Gastrocnemius medialis (tissue), 4 donors: ENCODE data around the gene IFNG. TPM values are rescaled to one million over a fixed set of nuclear protein-coding genes. Genes with fewer than 3 reads are reported as not detected.

Experiments used
- ATAC-seq, 2 donors: fragments of 150-250 bp; one replicate each; pipeline ENCODE4 v1.9.1; 2016
- DNase-seq, 2 donors: peaks; one replicate each; pipeline ENCODE4 v3.0.0-alpha.2; 2019
- H3K27ac ChIP-seq, 4 donors: fragments of 200-600 bp; sonication (generic); 1 replicate in 1 of 4; 2 replicates in 3 of 4; pipeline ENCODE4 v1.5.1; 2016 to 2018; ENCODE audit warnings: mild to moderate bottlenecking in 2 of 4, moderate library complexity in 1 of 4
- H3K27me3 ChIP-seq, 3 donors: fragments of 200-600 bp; sonication (generic) in 2 of 3; 1 replicate in 1 of 3; 2 replicates in 2 of 3; pipeline versions ENCODE4 v1.5.1 to v1.6.0; 2016 to 2019; ENCODE audit warnings: mild to moderate bottlenecking in 1 of 3, moderate library complexity in 1 of 3
- H3K36me3 ChIP-seq, 2 donors: fragments of 200-600 bp; sonication (generic) in 1 of 2; one replicate each; pipeline ENCODE4 v1.5.1; 2017 to 2018
- H3K4me1 ChIP-seq, 2 donors: fragments of 200-600 bp; sonication (generic) in 1 of 2; one replicate each; pipeline ENCODE4 v1.5.1; 2016 to 2017; ENCODE audit warnings: mild to moderate bottlenecking in 2 of 2
- H3K4me3 ChIP-seq, 4 donors: fragments of 200-600 bp; sonication (generic) in 3 of 4; 1 replicate in 1 of 4; 2 replicates in 3 of 4; pipeline ENCODE4 v1.5.1; 2016 to 2019; ENCODE audit warnings: mild to moderate bottlenecking in 2 of 4
- H3K9me3 ChIP-seq, 3 donors: fragments of 200-600 bp; sonication (generic) in 2 of 3; 1 replicate in 1 of 3; 2 replicates in 2 of 3; pipeline ENCODE4 v1.5.1; 2016 to 2019
- POLR2A ChIP-seq, 2 donors: fragments of 450-650 bp; IDR thresholded peaks; one replicate each; pipeline ENCODE4 v1.6.1; 2017; ENCODE audit warnings: antibody characterized with exemption in 2 of 2, mild to moderate bottlenecking in 2 of 2, moderate library complexity in 2 of 2
- in situ Hi-C, 4 donors: fragments of 200-750 bp; cut with MboI; loops; one replicate each; pipeline versions ENCODE4 v1.15.0 to v1.8.0; 2017; ENCODE audit warnings: low sequenced_read_pairs in 4 of 4
- intact Hi-C: fragments of 100-400 bp; cut with DNase I; formaldehyde crosslinking; loops from one replicate; pipeline ENCODE4 v1.15.1; 2023; ENCODE audit warnings: low total_unique reads
- total RNA-seq, 4 donors: library from RNA; depleted of rRNA; stranded (reverse); fragments of >200 nt; gene quantifications; one replicate each; pipeline versions ENCODE4 v1.1.0 to v1.2.3, GENCODE V29; 2016
- TF ChIP-seq, protein P1 (sequence below), 5 experiments: fragments of 450-650 bp in 3 of 5; fragments of 200-600 bp in 2 of 5; sonication (generic) in 2 of 5; IDR thresholded peaks in 4 of 5; conservative IDR thresholded peaks in 1 of 5; 1 replicate in 4 of 5; 2 replicates in 1 of 5; pipeline ENCODE4 v1.5.1; 2016 to 2019; ENCODE audit warnings: antibody characterized with exemption in 5 of 5, mild to moderate bottlenecking in 3 of 5, moderate library complexity in 3 of 5

The IFNG gene
- total RNA-seq, 4 donors from 2014 or later, result not detected

DNA sequence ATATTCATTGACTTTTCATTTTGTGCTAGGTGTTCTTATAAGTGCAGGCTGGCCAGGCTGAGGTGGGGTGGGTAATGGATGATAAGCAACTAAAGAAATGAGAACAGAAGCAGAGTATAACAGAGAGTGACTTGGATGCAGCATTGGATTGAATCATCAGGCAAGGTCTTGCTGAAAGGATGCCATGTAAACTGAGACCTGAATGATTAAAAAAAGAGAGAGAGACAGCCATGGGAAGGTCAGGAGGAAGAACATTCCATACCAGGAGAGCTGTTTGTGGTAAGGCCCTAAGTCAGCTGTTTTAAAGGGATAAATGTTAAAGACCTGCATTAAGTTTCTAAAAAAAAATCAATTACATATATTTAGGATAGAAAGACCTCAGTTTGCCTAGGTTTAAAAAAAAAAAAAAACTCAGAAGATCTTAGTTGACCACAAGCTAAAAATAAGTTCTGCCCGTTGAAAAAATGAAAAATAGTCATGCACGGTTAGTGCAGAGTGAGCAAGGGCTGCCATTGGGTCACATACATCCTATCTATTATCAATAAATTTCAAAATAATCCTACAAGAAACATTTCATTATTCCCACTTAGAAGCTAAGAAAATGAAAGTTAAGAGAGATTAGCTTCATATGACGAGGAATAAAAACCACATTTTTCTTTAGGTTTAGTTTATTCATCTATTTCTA is 37.2 kb downstream of the IFNG start:
- peaks cover 0 to 3% of the 10 kb centered on the region in 2 donors for H3K4me1 ChIP-seq
- ATAC-seq (peak; percentile 80 to 94), DNase-seq (no peak)
- no peaks in the 10 kb centered on the region for H3K9me3 ChIP-seq
- H3K4me3 ChIP-seq, result no peak overlapping the region
- TF ChIP-seq POLR2A (IDR thresholded peaks at IDR 0.05), result no peak
- no peaks in the 10 kb centered on the region for H3K36me3 ChIP-seq
- intact Hi-C loops, result no loop called here
- in situ Hi-C loops, result no loop called here
- H3K27ac ChIP-seq, result peak overlapping the region in 2 of 4 donors; percentile 38 to 53
- H3K27me3 ChIP-seq, result no peaks in the 10 kb centered on the region

DNA sequence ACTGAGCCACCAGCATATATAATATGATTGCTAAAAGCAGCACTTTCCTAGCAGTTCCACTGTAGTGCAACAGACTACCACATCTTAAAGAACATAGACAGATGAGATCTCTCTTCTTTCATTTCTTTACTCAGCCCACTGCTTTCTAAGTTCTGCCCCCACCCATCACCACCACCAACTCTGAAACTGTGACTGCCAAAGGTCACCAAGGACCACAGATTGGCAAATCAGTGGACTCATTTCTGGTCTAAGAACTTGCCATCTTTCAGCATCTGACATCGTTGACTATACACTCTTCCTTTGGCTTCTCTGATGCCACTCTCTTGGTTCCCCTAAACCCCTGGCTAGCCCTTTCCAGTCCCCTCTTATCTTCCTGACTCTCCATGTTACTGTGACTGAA is 38.4 kb downstream of the IFNG start:
- no peak for DNase-seq
- in situ Hi-C loops (no loop called here), intact Hi-C loops (no loop called here)
- Histone ChIP-seq H3K4me1 (peaks cover 0 to 3% of the 10 kb centered on the region in 2 donors), H3K27me3 (no peaks in the 10 kb centered on the region), H3K9me3 (no peaks in the 10 kb centered on the region), H3K27ac (no peak overlapping the region), H3K36me3 (no peaks in the 10 kb centered on the region), H3K4me3 (no peak overlapping the region)
- no peak for ATAC-seq
- TF ChIP-seq, protein P1, sequence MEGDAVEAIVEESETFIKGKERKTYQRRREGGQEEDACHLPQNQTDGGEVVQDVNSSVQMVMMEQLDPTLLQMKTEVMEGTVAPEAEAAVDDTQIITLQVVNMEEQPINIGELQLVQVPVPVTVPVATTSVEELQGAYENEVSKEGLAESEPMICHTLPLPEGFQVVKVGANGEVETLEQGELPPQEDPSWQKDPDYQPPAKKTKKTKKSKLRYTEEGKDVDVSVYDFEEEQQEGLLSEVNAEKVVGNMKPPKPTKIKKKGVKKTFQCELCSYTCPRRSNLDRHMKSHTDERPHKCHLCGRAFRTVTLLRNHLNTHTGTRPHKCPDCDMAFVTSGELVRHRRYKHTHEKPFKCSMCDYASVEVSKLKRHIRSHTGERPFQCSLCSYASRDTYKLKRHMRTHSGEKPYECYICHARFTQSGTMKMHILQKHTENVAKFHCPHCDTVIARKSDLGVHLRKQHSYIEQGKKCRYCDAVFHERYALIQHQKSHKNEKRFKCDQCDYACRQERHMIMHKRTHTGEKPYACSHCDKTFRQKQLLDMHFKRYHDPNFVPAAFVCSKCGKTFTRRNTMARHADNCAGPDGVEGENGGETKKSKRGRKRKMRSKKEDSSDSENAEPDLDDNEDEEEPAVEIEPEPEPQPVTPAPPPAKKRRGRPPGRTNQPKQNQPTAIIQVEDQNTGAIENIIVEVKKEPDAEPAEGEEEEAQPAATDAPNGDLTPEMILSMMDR (IDR thresholded peaks at IDR 0.05 in 4 of 5, conservative IDR thresholded peaks at IDR 0.05 in 1 of 5), result no peak
- TF ChIP-seq POLR2A (IDR thresholded peaks at IDR 0.05), result no peak

DNA sequence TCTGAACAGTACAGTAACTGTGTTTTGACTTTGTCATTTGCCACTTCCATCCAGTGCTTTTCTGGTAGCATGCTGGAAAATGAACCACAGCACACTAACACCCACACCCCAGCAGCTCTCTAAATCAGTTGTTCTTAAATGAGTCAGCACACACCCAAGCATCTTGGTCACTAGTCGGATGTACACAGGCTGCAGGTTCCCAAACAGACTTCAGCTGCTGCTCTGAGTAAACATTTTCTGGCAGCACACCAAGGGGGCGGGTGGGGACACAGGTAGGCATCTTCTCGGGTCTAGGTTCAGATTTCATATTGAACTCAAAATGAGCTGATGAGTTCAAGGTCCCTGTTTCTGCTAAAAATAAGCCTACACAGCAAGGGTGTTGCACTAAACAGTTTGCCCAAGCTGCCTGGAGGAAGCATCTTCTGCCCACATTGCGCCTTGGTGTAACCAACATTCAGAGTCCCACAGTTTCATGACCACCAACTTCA is 39.8 kb downstream of the IFNG start:
- no peak for TF ChIP-seq POLR2A (IDR thresholded peaks at IDR 0.05)
- TF ChIP-seq, protein P1 (IDR thresholded peaks at IDR 0.05 in 4 of 5, conservative IDR thresholded peaks at IDR 0.05 in 1 of 5), result no peak
- H3K9me3 ChIP-seq, result no peaks in the 10 kb centered on the region
- ATAC-seq (peak in 1 of 2 donors; percentile 66), DNase-seq (peak in 1 of 2 donors; percentile 23)
- H3K4me1 ChIP-seq, result peaks cover 0 to 3% of the 10 kb centered on the region in 2 donors
- no peaks in the 10 kb centered on the region for H3K36me3 ChIP-seq
- H3K27me3 ChIP-seq, result no peaks in the 10 kb centered on the region
- in situ Hi-C loops, result no loop called here
- intact Hi-C loops, result no loop called here
- H3K27ac ChIP-seq, result peak overlapping the region in 1 of 4 donors; percentile 13
- H3K4me3 ChIP-seq, result no peak overlapping the region

DNA sequence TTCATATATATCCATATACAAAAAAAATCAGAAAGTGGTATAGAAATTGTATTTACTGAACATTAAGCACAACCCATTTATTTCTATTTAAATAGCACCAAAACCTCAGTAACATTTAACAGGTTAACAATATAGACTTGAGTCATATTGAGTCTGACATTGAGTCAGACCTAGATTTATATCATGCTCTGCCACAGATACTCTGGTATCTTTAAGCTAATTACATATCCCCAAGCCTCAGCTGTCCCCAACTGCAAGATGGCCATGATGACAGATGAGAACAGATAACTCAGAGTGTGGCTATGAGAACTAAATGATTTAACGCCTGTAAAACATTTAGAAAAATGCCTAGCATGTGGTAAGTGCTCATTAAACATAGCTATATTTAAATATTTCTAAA is 40.3 kb downstream of the IFNG start:
- intact Hi-C loops, result no loop called here
- in situ Hi-C loops, result no loop called here

DNA sequence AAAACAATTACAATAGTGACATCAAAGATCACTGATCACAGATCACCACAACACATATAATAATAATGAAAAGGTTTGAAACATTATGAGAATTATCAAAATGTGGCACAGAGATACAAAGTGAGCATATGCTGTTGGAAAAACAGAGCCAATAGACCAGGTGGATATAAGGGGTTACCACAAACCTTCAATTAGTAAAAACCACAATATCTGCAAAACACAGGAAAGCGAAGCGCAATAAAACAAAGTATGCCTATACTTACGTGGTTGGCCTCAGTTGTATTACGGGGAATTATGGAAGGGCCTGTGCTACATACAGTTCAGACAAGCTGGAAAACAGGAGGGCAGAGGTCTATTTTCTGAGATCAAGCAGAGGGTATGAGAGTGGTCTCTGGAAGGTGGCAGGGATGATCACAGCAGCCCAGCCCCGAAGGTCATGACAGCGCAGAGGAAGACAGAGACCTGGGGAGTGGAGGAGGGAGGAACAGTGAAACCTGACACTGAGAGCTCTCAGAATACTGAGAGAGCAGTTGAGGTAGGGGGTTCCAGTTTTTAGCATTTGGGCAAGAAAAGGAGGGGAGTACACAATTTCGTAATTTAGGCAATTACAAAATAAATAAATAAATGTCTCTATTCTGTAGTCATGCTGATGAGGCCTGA is 41.3 kb downstream of the IFNG start:
- intact Hi-C loops (no loop called here), in situ Hi-C loops (no loop called here)
- no peak for DNase-seq
- no peaks in the 10 kb centered on the region for H3K9me3 ChIP-seq
- H3K27ac ChIP-seq, result no peak overlapping the region
- H3K36me3 ChIP-seq, result no peaks in the 10 kb centered on the region
- H3K27me3 ChIP-seq, result no peaks in the 10 kb centered on the region
- no peak overlapping the region for H3K4me3 ChIP-seq
- peaks cover 0 to 3% of the 10 kb centered on the region in 2 donors for H3K4me1 ChIP-seq
- no peak for ATAC-seq
- TF ChIP-seq, protein P1 (IDR thresholded peaks at IDR 0.05 in 4 of 5, conservative IDR thresholded peaks at IDR 0.05 in 1 of 5), result no peak
- no peak for TF ChIP-seq POLR2A (IDR thresholded peaks at IDR 0.05)

More for the DNA sequence above, 40.3 kb downstream of the IFNG start:
- Histone ChIP-seq H3K36me3 (no peaks in the 10 kb centered on the region), H3K4me1 (peaks cover 0 to 3% of the 10 kb centered on the region in 2 donors), H3K9me3 (no peaks in the 10 kb centered on the region), H3K4me3 (no peak overlapping the region), H3K27ac (peak overlapping the region in 1 of 4 donors; percentile 13), H3K27me3 (no peaks in the 10 kb centered on the region)
- no peak for TF ChIP-seq POLR2A (IDR thresholded peaks at IDR 0.05)
- TF ChIP-seq, protein P1 (IDR thresholded peaks at IDR 0.05 in 4 of 5, conservative IDR thresholded peaks at IDR 0.05 in 1 of 5), result no peak
- no peak for ATAC-seq
- no peak for DNase-seq
